GM18519 (cell line): Measurements from ENCODE around the gene ACAP3.

Experiments used
- ATAC-seq: cut with Tn5 transposase; IDR thresholded peaks from one replicate; pipeline ENCODE4 v1.9.1; 2021; ENCODE audit warnings: mild to moderate bottlenecking, moderate library complexity; ENCODE audit not compliant: unreplicated experiment, low FRiP score

The ACAP3 gene

GRCh38 chr1:1332031-1332755 lies 24.5 kb upstream of the ACAP3 start:
- no peak for ATAC-seq

GRCh38 chr1:1331068-1331965 lies 23.6 kb upstream of the ACAP3 start, which contains the start of gene TAS1R3:
Gene TAS1R3, plus strand, starts transcription at chr1:1331280. Its CDS starts 66 bp downstream, at chr1:1331346.
- ATAC-seq: no peak

- ATAC-seq: no peak
Observed at GRCh38 chr1:1330366-1331067, 22.8 kb upstream of the ACAP3 start.

- no peak for ATAC-seq
Observed at GRCh38 chr1:1329304-1330210, 21.8 kb upstream of the ACAP3 start.

- ATAC-seq: no peak
Observed at GRCh38 chr1:1328254-1328653, 20.5 kb upstream of the ACAP3 start.

- ATAC-seq: no peak
Observed at GRCh38 chr1:1327291-1327690, 19.6 kb upstream of the ACAP3 start.

GRCh38 chr1:1326075-1326605 lies 18.4 kb upstream of the ACAP3 start:
- no peak for ATAC-seq

GRCh38 chr1:1325288-1326074 lies 17.8 kb upstream of the ACAP3 start:
- ATAC-seq: no peak

- peak; percentile 62 for ATAC-seq
Observed at GRCh38 chr1:1324524-1325287, 17.0 kb upstream of the ACAP3 start, which contains the start of the genes CPTP and INTS11. Gene CPTP, plus strand, starts transcription at chr1:1324802. Its CDS starts 2,109 bp downstream, at chr1:1326911. Gene INTS11, minus strand, starts transcription at chr1:1324660. Its CDS starts 52 bp downstream, at chr1:1324608.

GRCh38 chr1:1324084-1324523 lies 16.4 kb upstream of the ACAP3 start:
- no peak for ATAC-seq

GRCh38 chr1:1322952-1323351 lies 15.2 kb upstream of the ACAP3 start:
- no peak for ATAC-seq

GRCh38 chr1:1322418-1322817 lies 14.7 kb upstream of the ACAP3 start:
- ATAC-seq: no peak

GRCh38 chr1:1321477-1321876 lies 13.7 kb upstream of the ACAP3 start:
- no peak for ATAC-seq

- ATAC-seq: no peak
Observed at GRCh38 chr1:1320666-1321448, 13.1 kb upstream of the ACAP3 start.

GRCh38 chr1:1319646-1319941 lies 11.9 kb upstream of the ACAP3 start:
- no peak for ATAC-seq

- ATAC-seq: no peak
Observed at GRCh38 chr1:1318777-1319645, 11.3 kb upstream of the ACAP3 start.
